Endothelial cell of umbilical vein (primary cell): Measurements from ENCODE around the gene VMP1. TPM values are rescaled to one million over a fixed set of nuclear protein-coding genes. Genes with fewer than 3 reads are reported as not detected.

Experiments
- BruUV-seq: library from RNA; stranded (reverse); fragments of 400-500 nt; replicated peaks from 2 replicates; lab custom pipeline; 2021; lab: Mats Ljungman, UMichigan
- CTCF ChIA-PET: fragments of 300-600, 350-600 bp; sonication (Branson Sonifier 250); formaldehyde crosslinking; loops from one replicate; lab custom pipeline; 2021; ENCODE audit warnings: antibody characterized with exemption, inconsistent platforms; lab: Charles Lee
- POLR2A ChIA-PET: fragments of 300-600, 350-600 bp; sonication (Branson Sonifier 250); formaldehyde crosslinking; loops from one replicate; lab custom pipeline; 2021; ENCODE audit warnings: antibody characterized with exemption, inconsistent platforms; lab: Charles Lee
- DNase-seq: peaks from one replicate; pipeline ENCODE4 v3.0.0-alpha.2; 2011; ENCODE audit warnings: low read depth, low spot score
- FAIRE-seq: peaks from 2 replicates; lab custom pipeline; 2011; peaks lifted over from hg19 to GRCh38; lab: Jason Lieb, UNC
- H2AFZ ChIP-seq: 2 replicates; pipeline ENCODE4 v1.6.0; 2012; ENCODE audit warnings: low read depth, low read length, control low read depth, inconsistent platforms
- H3K27ac ChIP-seq: 2 replicates; pipeline ENCODE4 v1.5.1; 2011; ENCODE audit warnings: low read depth, mild to moderate bottlenecking, control low read depth, low read length, moderate library complexity; ENCODE audit not compliant: insufficient read depth
- H3K27me3 ChIP-seq, 2 experiments: 2 replicates each; pipeline versions ENCODE4 v1.6.0 to v1.6.1; 2011; ENCODE audit warnings: low read length in 2 of 2, mixed read lengths in 1 of 2; ENCODE audit not compliant: control insufficient read depth in 2 of 2, insufficient read depth in 2 of 2
- H3K36me3 ChIP-seq, 2 experiments: 2 replicates in 1 of 2; 3 replicates in 1 of 2; pipeline ENCODE4 v1.5.1; 2011; ENCODE audit warnings: low read length in 2 of 2, mild to moderate bottlenecking in 1 of 2, moderate library complexity in 1 of 2; ENCODE audit not compliant: control insufficient read depth in 2 of 2, insufficient read depth in 2 of 2; ENCODE audit errors: extremely low read depth in 1 of 2
- H3K4me1 ChIP-seq: 3 replicates; pipeline ENCODE4 v1.5.1; 2011; ENCODE audit warnings: mild to moderate bottlenecking, low read length; ENCODE audit not compliant: control insufficient read depth, insufficient read depth; ENCODE audit errors: extremely low read depth
- H3K4me2 ChIP-seq: 2 replicates; pipeline ENCODE4 v1.6.1; 2011; ENCODE audit warnings: low read length, control low read depth, mixed read lengths; ENCODE audit not compliant: insufficient read depth
- H3K4me3 ChIP-seq, 3 experiments: fragments of 200-600 bp in 1 of 3; sonication (generic), shearing (Covaris generic) in 1 of 3; replicated peaks in 1 of 3; 2 replicates each; pipeline ENCODE4 v1.5.1; 2011 to 2016; ENCODE audit warnings: control low read depth in 3 of 3, low read length in 3 of 3, mild to moderate bottlenecking in 2 of 3, inconsistent platforms in 1 of 3, low read depth in 1 of 3, moderate library complexity in 1 of 3; ENCODE audit not compliant: insufficient read depth in 1 of 3
- H3K79me2 ChIP-seq: 2 replicates; pipeline ENCODE4 v1.6.0; 2012; ENCODE audit warnings: low read length, inconsistent platforms; ENCODE audit not compliant: control insufficient read depth, insufficient read depth
- H3K9ac ChIP-seq: replicated peaks from 2 replicates; pipeline ENCODE3; 2011; ENCODE audit warnings: low read length, control low read depth; ENCODE audit not compliant: insufficient read depth; ENCODE audit errors: extremely low read depth
- H3K9me1 ChIP-seq: replicated peaks from 3 replicates; pipeline ENCODE4 v1.6.0; 2011; ENCODE audit warnings: mild to moderate bottlenecking, low read length; ENCODE audit not compliant: control insufficient read depth, insufficient read depth; ENCODE audit errors: extremely low read depth
- H3K9me3 ChIP-seq: replicated peaks from 2 replicates; pipeline ENCODE4 v1.5.1; 2012; ENCODE audit warnings: low read length, inconsistent platforms; ENCODE audit not compliant: control insufficient read depth, insufficient read depth
- H4K20me1 ChIP-seq: replicated peaks from 2 replicates; pipeline ENCODE3; 2011; ENCODE audit warnings: mild to moderate bottlenecking, low read length; ENCODE audit not compliant: control insufficient read depth, insufficient read depth; ENCODE audit errors: extremely low read depth
- CTCF ChIP-seq, 2 donors: IDR thresholded peaks; 1 replicate in 1 of 2; 2 replicates in 1 of 2; pipeline ENCODE4 v1.5.1; 2011; ENCODE audit warnings: low read length in 2 of 2, mild to moderate bottlenecking in 2 of 2, moderate library complexity in 2 of 2, control low read depth in 1 of 2, inconsistent platforms in 1 of 2, low read depth in 1 of 2; ENCODE audit not compliant: insufficient read depth in 1 of 2; ENCODE audit errors: extremely low read depth in 1 of 2
- EZH2 ChIP-seq: IDR thresholded peaks from 2 replicates; pipeline ENCODE4 v1.6.1; 2012; ENCODE audit warnings: borderline replicate concordance, low read depth, mild to moderate bottlenecking, moderate library complexity, low read length, inconsistent platforms; ENCODE audit not compliant: severe bottlenecking
- FOS ChIP-seq: IDR thresholded peaks from 2 replicates; pipeline ENCODE4 v1.6.1; 2011; ENCODE audit warnings: mild to moderate bottlenecking, low read length, moderate library complexity, borderline replicate concordance; ENCODE audit not compliant: insufficient read depth
- GATA2 ChIP-seq: IDR thresholded peaks from 2 replicates; pipeline ENCODE4 v1.7.0; 2011; ENCODE audit warnings: low read depth, mild to moderate bottlenecking, moderate library complexity, mixed read lengths, low read length; ENCODE audit not compliant: insufficient read length, insufficient read depth
- JUN ChIP-seq: IDR thresholded peaks from 2 replicates; pipeline ENCODE4 v1.6.1; 2011; ENCODE audit warnings: borderline replicate concordance, low read depth; ENCODE audit not compliant: insufficient read length, insufficient read depth
- MAX ChIP-seq: IDR thresholded peaks from 2 replicates; pipeline ENCODE4 v1.6.1; 2011; ENCODE audit not compliant: insufficient read depth, insufficient read length
- MYC ChIP-seq: IDR thresholded peaks from one replicate; pipeline ENCODE4 v1.6.1; 2011; ENCODE audit warnings: mild to moderate bottlenecking, low read depth, low read length
- POLR2A ChIP-seq: IDR thresholded peaks from 2 replicates; pipeline ENCODE4 v1.6.1; 2012; ENCODE audit warnings: low read depth, mild to moderate bottlenecking, control low read depth, low read length
- POLR2AphosphoS5 ChIP-seq: IDR thresholded peaks from 2 replicates; pipeline ENCODE4 v1.6.1; 2012; ENCODE audit warnings: low read depth, mild to moderate bottlenecking, control low read depth, low read length, moderate library complexity; ENCODE audit not compliant: insufficient read depth
- dilution Hi-C: fragments of 300-500 bp; cut with MboI; formaldehyde crosslinking; loops from one replicate; pipeline ENCODE4 v1.15.0; 2019; ENCODE audit warnings: low sequenced_read_pairs; ENCODE audit not compliant: extremely low pct_ligation_motif_present
- intact Hi-C: fragments of 100-400 bp; cut with micrococcal nuclease; formaldehyde crosslinking; loops from one replicate; pipeline ENCODE4 v1.10.0; 2022
- polyA plus RNA-seq, 4 experiments: library from polyadenylated mRNA; depleted of rRNA in 3 of 4; stranded (reverse) in 3 of 4; unstranded in 1 of 4; fragments of >200 nt; gene quantifications; 2 replicates each; pipeline versions ENCODE4 v1.2.1 to v1.2.3, GENCODE V29; 2011 to 2012; ENCODE audit warnings: missing spikeins in 1 of 4
- total RNA-seq: library from RNA; stranded (reverse); gene quantifications from 2 replicates; pipeline ENCODE4 v1.2.3, GENCODE V29; 2021

VMP1 gene
- total and polyA plus RNA-seq, 2 donors (not counting 3 experiments of a cell fraction or from before 2014, with no cell fraction given), result 138 to 270 TPM

GRCh38 chr17:59723607-59724006 is 16.2 kb downstream of the VMP1 start:
- Histone ChIP-seq H3K36me3 (no peaks in the 10 kb centered on the region), H4K20me1 (peaks cover 8% of the 10 kb centered on the region), H3K27me3 (no peaks in the 10 kb centered on the region), H3K79me2 (peaks cover 74% of the 10 kb centered on the region), H3K9ac (no peak overlapping the region), H3K9me1 (no peaks in the 10 kb centered on the region), H3K4me2 (no peak overlapping the region), H2AFZ (no peak overlapping the region), H3K4me3 (no peak overlapping the region), H3K27ac (no peak overlapping the region), H3K9me3 (no peaks in the 10 kb centered on the region), H3K4me1 (peaks cover 6% of the 10 kb centered on the region)
- DNase-seq (peak; percentile 21), FAIRE-seq (no peak)
- intact Hi-C loops (no loop called here), dilution Hi-C loops (no loop called here)
- ChIA-PET CTCF (interaction anchor here (2.1 kb wide), 1 partner anchor 136 kb away, joined by 5 read pairs; no protein-coding TSS in a partner anchor), POLR2A (no interaction called here)
- BruUV-seq, result no TSS peak
- TF ChIP-seq GATA2 (no peak), EZH2 (no peak), POLR2A (no peak), MAX (no peak), CTCF (IDR thresholded peaks at IDR 0.05; ENCODE audit: extremely low read depth in 1 of 2, insufficient read depth in 1 of 2, low read depth in 1 of 2, low read length in 2 of 2) (no peak), MYC (no peak), POLR2AphosphoS5 (no peak), JUN (no peak), FOS (no peak)
